Activated gamma-delta T cell treated with anti-CD3 and anti-CD28 coated beads, Interleukin-2, amount 50 U/mL, for 16 hours (primary cell): ENCODE measurements around the gene SLC10A4.
"Not testable (repeated sequence)": the region's sequence is repeated elsewhere in the genome, so short reads cannot be mapped to it uniquely, and the experiment has no call there.

Experiments used
- DNase-seq: peaks from one replicate; pipeline ENCODE4 v3.0.0-alpha.2; 2020; ENCODE audit warnings: low read depth

The SLC10A4 gene, protein sequence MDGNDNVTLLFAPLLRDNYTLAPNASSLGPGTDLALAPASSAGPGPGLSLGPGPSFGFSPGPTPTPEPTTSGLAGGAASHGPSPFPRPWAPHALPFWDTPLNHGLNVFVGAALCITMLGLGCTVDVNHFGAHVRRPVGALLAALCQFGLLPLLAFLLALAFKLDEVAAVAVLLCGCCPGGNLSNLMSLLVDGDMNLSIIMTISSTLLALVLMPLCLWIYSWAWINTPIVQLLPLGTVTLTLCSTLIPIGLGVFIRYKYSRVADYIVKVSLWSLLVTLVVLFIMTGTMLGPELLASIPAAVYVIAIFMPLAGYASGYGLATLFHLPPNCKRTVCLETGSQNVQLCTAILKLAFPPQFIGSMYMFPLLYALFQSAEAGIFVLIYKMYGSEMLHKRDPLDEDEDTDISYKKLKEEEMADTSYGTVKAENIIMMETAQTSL

DNA sequence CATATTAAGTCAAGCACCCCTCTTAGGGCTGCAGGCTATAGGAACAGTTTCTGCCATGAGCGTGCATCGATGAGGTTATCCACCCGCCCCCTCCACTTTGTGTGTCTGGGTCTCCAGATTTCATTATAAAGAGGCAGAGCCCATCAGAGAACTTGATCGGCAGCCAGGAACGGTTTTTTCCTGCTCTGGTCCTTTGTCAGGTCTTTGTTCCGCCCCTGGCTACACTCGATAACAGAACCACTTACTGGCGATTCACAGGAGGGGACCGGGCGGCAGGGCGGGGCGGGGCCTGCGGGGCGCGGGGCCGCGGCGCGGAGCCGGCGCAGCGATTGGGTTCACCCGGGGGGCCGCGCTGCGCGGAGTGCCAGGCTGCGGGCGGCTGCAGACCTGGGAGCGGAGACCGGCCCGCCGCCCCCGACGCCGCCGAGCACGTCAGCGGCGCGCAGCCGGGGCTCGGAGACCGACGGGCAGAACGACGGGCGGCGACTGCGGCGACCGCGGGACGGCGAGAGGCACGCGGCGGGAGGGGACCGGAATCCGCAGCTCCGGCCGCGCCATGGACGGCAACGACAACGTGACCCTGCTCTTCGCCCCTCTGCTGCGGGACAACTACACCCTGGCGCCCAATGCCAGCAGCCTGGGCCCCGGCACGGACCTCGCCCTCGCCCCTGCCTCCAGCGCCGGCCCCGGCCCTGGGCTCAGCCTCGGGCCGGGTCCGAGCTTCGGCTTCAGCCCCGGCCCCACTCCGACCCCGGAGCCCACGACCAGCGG is at the start of gene SLC10A4:
Gene SLC10A4 (plus strand): TSS at position 338 of the 771 bp plus-strand sequence. CDS start 219 bp downstream, at position 557.
- DNase-seq: no peak

DNA sequence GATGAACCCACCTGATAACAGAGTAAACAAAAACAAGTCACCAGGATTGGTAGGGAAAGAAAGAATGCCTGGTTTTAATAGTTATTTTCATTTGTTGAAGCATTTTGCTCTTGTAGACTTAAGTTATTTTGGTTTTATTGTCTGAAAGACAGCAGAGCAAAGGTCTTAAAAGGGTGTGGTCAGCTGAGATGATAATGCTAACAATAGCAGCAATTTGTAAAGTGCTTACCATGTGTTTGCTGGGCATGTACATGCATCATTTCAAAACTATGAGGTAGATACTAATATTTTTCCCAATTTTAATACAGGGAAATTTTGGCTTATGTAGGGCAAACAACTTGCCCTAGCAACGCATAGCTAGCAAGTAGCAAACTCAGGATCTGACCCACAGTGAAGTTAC is 46.8 kb upstream of the SLC10A4 start:
- DNase-seq: no peak

DNA sequence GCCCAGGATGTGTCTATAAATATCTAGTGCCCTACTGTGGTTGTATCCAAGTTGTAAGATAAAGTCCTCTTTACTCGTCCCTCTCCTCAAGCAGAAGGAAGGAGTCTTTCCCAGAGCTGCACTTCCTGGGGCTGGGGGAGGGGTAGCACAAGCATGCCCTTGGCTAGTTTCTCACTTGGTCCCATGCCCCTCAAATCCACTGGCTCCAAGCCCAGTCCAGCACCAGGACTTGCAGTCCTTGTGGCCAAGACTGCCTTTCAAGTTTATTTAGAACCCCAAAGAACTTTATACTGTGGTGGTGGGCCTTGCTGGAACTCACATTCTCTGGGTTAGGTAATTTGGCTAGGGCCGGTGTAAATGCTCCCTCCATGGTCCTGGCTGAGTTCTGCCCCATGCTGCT is 43.2 kb upstream of the SLC10A4 start:
- DNase-seq: no peak

DNA sequence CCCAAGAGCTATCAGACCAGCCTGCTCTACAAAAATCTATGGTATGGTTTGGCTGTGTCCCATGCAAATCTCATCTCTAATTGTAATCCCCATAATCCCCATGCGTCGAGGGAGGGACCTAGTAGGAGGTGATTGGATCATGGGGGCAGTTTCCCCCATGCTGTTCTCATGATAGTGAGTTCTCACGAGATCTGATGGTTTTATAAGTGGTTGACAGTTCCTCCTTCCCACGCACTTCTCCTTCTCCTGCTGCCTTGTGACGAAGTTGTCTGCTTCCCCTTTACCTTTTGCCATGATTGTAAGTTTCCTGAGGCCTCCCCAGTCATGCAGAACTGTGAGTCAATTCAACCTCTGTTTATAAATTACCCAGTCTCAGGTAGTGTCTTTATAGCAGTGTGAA is 42.2 kb upstream of the SLC10A4 start:
- not testable (repeated sequence) for DNase-seq

DNA sequence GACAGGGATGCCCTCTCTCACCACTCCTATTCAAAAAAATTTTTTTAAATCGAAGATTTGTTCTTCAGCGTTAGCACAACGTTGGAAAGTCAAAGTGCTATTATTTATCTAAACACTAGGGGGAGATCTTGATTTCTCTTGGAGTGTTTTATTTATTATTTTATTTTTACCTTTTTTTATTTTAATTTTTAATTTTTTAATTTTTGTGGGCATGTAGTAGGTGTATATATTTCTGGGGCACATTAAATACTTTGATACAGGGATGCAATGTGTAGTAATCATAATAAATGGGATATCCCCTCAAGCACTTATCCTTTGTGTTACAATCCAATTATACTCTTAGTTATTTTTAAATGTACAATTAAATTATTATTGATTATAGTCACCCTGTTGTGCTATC is 37.4 kb upstream of the SLC10A4 start:
- DNase-seq: no peak

DNA sequence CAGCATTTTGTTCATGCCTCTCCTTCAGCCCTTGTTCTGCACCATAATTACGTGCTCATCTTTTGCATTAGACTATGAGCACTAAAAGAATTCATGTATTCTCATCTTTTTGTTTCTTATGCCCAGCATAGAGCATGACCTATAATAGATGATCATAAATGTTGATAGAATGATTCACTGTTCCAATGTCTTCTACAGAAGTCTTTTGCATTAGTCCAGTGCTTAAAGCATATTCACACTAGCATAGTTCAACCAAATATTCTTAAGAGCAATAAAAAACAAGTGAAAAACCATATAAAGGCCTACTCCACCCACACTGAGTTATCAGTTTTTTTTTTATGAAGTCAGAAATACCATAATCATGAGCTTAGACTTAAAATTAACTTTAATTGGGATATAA is 36.5 kb upstream of the SLC10A4 start:
- no peak for DNase-seq

DNA sequence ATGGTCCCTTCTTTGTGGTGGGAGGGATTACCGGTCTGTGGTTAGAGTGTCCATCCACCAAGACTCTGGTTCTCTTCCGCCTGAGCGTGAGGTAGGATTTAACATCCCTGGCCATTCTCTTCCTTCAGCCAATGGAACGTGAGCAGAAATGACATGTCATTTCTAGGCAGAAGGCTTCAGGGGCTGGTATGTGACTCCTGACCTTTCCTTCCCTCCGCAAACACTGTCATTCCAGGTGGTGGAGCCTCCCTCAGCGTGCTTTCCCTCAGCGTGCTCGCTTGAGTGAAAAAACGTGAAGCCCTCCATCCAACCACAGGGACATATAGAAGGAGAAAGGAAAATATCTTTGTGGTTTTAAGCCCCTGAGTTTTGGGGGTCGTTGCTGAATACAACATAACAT is 34.0 kb upstream of the SLC10A4 start:
- no peak for DNase-seq

DNA sequence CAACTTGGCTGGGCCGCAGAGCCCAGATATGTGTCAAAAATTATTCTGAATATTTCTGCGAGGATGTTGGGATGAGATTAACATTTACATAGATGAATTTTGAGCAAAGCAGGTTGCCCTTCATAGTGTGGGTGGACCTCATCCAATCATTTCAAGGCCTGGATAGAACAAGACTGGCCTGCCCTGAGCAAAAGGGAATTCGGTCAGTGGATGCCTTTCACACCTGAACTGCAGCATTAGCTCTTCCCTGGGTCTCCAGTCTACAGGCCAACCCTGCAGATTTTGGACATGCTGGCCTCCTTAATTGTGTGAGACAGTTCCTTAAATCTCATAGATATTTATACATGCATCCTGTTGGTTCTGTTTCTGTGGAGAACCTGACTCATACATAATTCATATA is 32.4 kb upstream of the SLC10A4 start:
- no peak for DNase-seq

DNA sequence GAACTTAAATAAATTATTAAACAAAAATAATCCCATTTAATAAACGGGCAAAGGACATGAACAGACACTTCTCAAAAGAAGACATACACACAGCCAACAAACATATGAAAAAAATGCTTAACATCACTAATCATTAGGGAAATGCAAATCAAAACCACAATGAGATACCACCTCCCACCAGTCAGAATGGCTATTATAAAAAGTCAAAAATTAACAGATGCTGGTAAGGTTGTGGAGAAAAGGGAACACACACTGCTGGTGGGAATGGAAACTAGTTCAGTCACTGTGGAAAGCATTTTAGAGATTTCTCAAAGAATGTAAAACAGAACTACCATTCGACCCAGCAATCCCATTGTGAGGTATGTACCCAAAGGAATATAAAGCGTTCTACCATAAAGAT is 31.5 kb upstream of the SLC10A4 start:
- DNase-seq: not testable (repeated sequence)

DNA sequence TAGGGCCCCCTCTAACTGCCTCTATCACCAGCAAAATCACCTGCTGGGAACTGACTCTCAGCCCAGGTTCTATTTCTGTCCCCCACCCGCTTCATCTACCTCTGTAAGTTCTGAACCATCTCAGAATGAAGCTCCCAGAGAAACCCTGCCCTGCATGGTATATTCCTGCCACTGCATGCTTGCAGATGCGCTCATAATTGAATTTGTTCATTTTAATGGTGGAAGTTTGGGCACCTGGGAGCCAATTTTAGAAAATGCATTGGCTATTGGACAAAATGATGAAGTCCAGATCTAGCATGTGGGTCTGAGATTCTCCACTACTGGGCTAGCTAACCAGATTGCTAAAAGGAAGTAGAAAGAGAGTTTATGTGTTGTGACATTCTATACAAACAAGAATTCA is 28.6 kb upstream of the SLC10A4 start:
- no peak for DNase-seq

DNA sequence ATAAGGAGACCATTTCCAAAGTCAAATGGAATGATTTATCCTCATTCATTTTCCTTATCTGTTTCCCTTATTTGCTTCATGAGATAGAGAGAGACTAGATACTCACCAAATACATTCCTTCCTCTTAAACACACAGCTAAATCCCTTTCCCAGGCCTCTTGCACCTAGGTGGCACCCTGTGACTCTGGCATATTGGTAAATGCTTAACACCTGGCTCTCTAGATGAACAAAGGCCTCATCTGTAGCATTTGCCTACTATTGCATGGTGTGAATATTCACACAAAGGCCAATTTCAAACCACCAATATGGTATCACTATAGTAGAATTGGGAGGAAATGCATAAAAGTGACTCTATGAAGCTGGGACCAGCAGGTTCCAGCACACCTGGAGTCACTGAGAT is 22.1 kb upstream of the SLC10A4 start:
- no peak for DNase-seq

DNA sequence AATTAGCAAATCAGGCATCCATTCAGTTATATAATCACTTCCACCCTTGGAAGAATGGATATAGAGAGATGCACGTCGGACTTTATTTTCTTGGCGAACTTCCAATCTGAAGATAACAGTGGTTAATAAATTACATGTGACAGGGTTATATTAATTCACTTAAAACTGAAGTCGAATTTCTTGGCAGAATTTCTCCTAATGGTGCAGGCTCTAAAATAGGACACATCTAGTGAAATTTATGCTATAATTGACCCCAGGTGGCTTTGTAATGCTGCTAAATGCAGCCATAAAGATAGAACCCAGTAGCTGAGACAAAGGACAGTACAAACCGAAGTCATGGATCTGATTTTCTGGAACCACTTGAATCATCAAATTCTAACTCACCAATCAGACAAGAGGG is 20.8 kb upstream of the SLC10A4 start:
- no peak for DNase-seq

DNA sequence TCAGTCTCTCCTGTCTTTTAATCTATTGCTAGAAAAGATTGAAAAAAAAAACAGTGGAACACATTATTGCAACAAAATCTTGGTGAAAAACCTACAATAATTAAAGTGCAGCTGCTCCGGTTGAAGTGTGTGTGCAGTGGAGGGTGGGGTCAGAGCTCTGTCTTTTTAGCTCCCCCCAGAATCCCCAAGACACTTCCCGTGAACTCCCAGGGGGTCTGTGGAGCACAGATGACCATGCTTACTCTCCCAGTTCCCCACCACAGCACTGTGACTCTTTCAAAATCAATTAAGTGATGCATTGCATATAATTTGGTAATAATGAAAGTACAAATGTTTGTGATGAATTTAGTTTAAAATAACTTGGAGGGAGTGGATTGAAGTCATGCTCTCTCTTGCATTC is 15.7 kb upstream of the SLC10A4 start:
- no peak for DNase-seq

DNA sequence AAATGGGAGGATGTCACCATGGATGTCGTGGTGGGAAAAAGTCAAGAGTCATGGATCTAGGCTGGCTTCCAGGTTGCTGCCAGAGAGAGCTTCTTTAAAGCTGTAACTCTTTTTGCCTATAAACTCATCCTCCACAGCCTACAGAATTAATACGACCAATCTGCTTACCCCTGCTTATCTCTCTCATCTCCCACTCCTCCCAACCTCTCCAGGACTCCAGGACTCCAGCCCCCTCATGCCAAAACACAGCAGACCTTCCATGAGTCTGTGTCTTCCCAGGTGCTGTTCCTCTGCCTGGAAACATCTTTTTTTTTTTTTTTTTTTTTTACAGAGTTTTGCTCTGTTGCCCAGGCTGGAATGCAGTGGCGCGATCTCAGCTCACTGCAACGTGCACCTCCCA is 15.3 kb upstream of the SLC10A4 start:
- no peak for DNase-seq

DNA sequence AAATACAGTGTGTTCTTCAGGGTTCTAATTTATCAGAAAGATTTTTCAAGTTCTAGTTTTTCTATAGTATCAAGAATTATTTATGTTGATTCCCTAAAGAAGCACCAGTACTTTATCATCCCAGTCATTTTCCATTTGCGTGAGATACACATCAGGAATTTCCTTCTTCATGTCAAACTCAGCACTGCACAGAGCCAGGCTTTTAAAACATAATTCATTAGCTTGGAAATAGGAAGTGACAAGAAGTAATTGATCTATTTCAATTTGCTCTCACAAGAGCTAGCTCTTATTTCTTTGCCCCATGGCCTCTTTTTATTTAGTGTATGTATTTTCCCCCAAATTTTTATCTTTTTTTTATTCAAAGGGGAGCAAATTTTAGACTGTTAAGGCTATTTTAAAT is 13.0 kb upstream of the SLC10A4 start:
- DNase-seq: no peak

DNA sequence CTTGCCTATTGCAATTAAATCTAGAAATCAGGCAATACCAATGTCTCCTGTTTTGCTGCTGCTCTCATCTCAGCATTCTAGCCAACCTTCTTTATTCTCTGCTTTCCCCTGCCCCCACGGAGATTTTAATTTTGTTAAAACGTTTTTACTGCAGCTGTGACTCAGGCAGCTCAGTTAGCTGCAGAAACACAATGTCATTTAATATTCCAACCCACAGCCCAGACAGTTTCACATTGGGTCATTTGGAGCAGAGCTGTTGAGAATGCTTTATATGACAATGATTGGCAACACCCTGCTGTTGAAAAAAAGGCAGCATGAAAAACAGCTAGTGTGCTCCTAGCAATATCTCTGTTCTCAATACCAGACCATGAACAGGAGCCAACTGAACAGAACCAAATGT is 12.6 kb upstream of the SLC10A4 start:
- DNase-seq: no peak

DNA sequence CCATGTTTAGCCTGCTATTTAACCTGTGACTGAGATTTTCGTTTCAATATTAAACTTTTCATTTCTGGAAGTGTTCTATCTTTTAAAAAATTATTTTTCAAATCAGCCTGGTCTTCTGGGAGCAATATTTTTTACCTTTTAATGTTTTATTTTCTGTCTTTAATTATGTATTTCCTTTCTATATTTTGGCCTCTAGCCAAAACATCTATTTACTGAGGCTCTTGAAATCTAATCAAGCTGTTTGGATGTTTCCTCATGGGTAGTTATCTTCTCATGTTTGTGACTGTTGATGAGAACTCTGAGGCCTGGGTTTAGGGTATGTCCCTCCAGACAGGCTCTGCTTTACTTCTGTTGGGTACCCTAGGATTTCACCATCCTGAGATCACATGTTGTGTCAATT is 10.3 kb upstream of the SLC10A4 start:
- no peak for DNase-seq

DNA sequence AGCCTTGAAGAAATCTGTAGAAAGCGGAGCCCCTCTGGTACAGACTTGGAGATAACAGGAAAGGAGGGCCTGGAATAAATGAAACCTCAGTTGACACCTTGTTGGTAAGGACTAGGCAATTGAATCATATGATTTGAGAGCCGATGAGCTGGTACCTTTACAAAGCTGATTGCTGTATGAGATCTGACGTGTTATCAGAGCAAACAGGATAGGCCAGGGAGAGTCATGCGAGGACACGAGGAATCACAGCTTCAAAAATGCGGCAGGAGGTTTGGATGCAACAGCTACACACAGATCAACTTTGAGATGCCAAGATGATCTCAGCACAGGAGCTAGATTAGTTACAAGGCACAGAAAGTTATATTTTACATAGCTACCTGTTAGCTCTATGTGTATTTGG is 7.4 kb upstream of the SLC10A4 start:
- DNase-seq: no peak

DNA sequence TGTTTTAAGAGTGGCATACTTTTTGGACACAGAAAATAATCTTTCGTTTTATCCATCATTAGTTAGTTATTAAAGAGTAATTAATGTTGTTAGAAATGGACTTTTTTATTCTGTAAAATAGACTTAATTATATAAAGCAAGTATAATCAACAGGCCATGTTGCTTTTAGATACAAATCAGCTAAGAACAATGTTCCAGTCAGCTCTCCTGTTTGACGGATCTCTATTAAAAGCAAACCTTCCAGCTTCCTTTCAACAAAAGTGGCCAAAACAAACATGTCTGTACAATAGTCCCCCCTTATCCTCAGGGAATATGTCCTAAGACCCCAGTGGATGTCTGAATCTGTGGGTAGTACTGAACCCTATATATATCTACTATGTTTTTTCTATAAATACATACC is 4.9 kb upstream of the SLC10A4 start:
- no peak for DNase-seq

DNA sequence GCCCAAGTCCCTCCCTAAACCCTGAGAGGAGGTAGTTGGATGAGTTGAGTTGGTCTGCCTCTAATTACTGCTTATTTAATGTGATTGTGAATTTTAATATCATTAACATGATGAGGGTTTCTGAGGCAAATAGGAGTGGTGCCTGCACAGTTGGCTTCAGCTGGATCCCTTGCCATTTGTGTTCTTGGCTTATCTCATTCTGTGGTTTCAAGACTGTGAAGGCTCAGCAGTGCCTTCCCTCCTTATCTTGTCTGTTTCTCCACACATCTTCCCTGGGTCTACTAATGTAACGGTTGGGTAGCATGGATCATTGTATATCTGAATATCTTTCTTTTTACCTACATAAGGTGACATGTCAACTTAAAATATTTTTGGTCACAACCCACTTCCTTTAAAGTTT is 1.6 kb upstream of the SLC10A4 start:
- no peak for DNase-seq

DNA sequence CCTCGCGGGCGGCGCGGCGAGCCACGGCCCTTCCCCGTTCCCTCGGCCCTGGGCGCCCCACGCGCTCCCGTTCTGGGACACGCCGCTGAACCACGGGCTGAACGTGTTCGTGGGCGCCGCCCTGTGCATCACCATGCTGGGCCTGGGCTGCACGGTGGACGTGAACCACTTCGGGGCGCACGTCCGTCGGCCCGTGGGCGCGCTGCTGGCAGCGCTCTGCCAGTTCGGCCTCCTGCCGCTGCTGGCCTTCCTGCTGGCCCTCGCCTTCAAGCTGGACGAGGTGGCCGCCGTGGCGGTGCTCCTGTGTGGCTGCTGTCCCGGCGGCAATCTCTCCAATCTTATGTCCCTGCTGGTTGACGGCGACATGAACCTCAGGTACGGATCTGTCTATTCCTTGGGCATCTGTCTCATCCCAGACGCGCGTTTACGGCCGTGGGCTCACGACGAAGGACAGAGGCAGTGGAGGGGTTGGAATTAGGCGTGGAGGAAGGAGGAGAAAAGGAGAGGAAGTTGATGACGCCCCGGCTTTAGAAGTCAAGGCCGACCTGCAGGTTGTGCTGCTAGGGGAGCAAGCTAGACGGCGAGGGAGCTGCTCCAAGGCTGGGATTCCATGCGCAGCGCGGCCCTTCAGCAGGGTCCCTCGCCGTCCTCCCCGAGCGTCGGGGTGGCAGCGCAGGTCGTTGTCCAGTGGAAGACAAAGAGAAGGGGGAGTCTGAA is 792 bp downstream of the SLC10A4 start:
- DNase-seq: no peak

DNA sequence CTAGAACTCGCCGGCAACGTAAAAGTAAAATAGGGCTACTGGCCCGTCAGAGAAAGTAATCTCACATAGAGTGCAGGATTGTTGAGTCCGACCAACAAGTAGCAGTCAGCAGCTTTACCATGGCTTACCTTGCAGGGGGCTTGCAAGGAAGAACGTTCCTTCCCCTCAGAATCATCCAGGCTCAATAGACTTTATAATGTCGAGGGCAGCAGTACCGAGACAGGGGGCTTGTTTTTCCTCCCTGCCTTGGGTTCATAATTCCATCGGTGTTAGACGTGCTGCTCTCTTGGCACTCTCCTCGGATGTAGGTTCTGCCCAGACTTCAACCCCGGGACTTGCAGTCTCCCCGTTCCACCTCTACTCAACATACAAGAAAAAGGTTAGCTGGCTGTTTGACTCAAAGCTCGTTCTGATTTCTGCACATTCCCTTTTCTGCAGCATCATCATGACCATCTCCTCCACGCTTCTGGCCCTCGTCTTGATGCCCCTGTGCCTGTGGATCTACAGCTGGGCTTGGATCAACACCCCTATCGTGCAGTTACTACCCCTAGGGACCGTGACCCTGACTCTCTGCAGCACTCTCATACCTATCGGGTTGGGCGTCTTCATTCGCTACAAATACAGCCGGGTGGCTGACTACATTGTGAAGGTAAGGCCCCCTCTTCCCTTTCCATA is 1.5 kb downstream of the SLC10A4 start:
- DNase-seq: no peak
